ENCODE data around the gene EAF1. TPM values are rescaled to one million over a fixed set of nuclear protein-coding genes. Genes with fewer than 3 reads are reported as not detected.

Gene EAF1
- total and polyA plus RNA-seq, 2 donors (not counting 1 experiment from before 2014, with no cell fraction given) = 11.1 to 22.6 TPM

GRCh38 chr3:15440891-15441290 is 13.5 kb downstream of the EAF1 start:
- Histone ChIP-seq H3K4me1 (ENCODE audit: control insufficient read depth, extremely low read depth, insufficient read depth, low read length) (no peaks in the 10 kb centered on the region), H2AFZ (ENCODE audit: low read length) (no peak overlapping the region), H3K79me2 (ENCODE audit: control insufficient read depth, insufficient read depth, low read length) (no peaks in the 10 kb centered on the region), H3K36me3 (ENCODE audit: control insufficient read depth, insufficient read depth, low read length) (peaks cover 9% of the 10 kb centered on the region), H3K4me3 (replicated peaks in 1 of 4; ENCODE audit: control extremely low read depth in 1 of 4, insufficient read depth in 1 of 4, low read depth in 3 of 4, low read length in 4 of 4) (no peak overlapping the region), H3K9ac (ENCODE audit: insufficient read depth, low read length) (no peak overlapping the region), H4K20me1 (ENCODE audit: control insufficient read depth, extremely low read depth, insufficient read depth, low read length) (no peaks in the 10 kb centered on the region), H3K9me3 (ENCODE audit: control insufficient read depth, insufficient read depth, low read depth, low read length) (no peaks in the 10 kb centered on the region), H3K27me3 (ENCODE audit: control insufficient read depth, insufficient read depth, low read length) (no peaks in the 10 kb centered on the region), H3K27ac (ENCODE audit: insufficient read depth, low read length) (no peak overlapping the region), H3K4me2 (ENCODE audit: extremely low read depth, insufficient read depth, low read length) (no peak overlapping the region)
- TF ChIP-seq EZH2 (IDR thresholded peaks at IDR 0.05; ENCODE audit: low read length, missing control alignments) (no peak), CTCF (conservative IDR thresholded peaks at IDR 0.05 in 1 of 2, IDR thresholded peaks at IDR 0.05 in 1 of 2; ENCODE audit: low read depth in 1 of 2, low read length in 2 of 2) (no peak)
- peak in 1 of 2 donors; percentile 14 for DNase-seq (ENCODE audit: low read depth in 2 of 2)

GRCh38 chr3:15443826-15444524 is 16.6 kb downstream of the EAF1 start:
- DNase-seq (ENCODE audit: low read depth in 2 of 2) = peak; percentile 27 to 92
- Histone ChIP-seq H2AFZ (ENCODE audit: low read length) (no peak overlapping the region), H3K4me2 (ENCODE audit: extremely low read depth, insufficient read depth, low read length) (no peak overlapping the region), H3K27me3 (ENCODE audit: control insufficient read depth, insufficient read depth, low read length) (no peaks in the 10 kb centered on the region), H3K9ac (ENCODE audit: insufficient read depth, low read length) (no peak overlapping the region), H3K36me3 (ENCODE audit: control insufficient read depth, insufficient read depth, low read length) (peaks cover 7% of the 10 kb centered on the region), H3K4me3 (replicated peaks in 1 of 4; ENCODE audit: control extremely low read depth in 1 of 4, insufficient read depth in 1 of 4, low read depth in 3 of 4, low read length in 4 of 4) (no peak overlapping the region), H3K9me3 (ENCODE audit: control insufficient read depth, insufficient read depth, low read depth, low read length) (no peaks in the 10 kb centered on the region), H3K79me2 (ENCODE audit: control insufficient read depth, insufficient read depth, low read length) (no peaks in the 10 kb centered on the region), H3K4me1 (ENCODE audit: control insufficient read depth, extremely low read depth, insufficient read depth, low read length) (no peaks in the 10 kb centered on the region), H4K20me1 (ENCODE audit: control insufficient read depth, extremely low read depth, insufficient read depth, low read length) (no peaks in the 10 kb centered on the region), H3K27ac (ENCODE audit: insufficient read depth, low read length) (no peak overlapping the region)
- TF ChIP-seq EZH2 (IDR thresholded peaks at IDR 0.05; ENCODE audit: low read length, missing control alignments) (no peak), CTCF (conservative IDR thresholded peaks at IDR 0.05 in 1 of 2, IDR thresholded peaks at IDR 0.05 in 1 of 2; ENCODE audit: low read depth in 1 of 2, low read length in 2 of 2) (no peak)

- Histone ChIP-seq H3K4me2 (ENCODE audit: extremely low read depth, insufficient read depth, low read length) (no peak overlapping the region), H3K9ac (ENCODE audit: insufficient read depth, low read length) (no peak overlapping the region), H3K4me3 (replicated peaks in 1 of 4; ENCODE audit: control extremely low read depth in 1 of 4, insufficient read depth in 1 of 4, low read depth in 3 of 4, low read length in 4 of 4) (no peak overlapping the region), H3K79me2 (ENCODE audit: control insufficient read depth, insufficient read depth, low read length) (no peaks in the 10 kb centered on the region), H3K36me3 (ENCODE audit: control insufficient read depth, insufficient read depth, low read length) (no peaks in the 10 kb centered on the region), H4K20me1 (ENCODE audit: control insufficient read depth, extremely low read depth, insufficient read depth, low read length) (no peaks in the 10 kb centered on the region), H3K27me3 (ENCODE audit: control insufficient read depth, insufficient read depth, low read length) (no peaks in the 10 kb centered on the region), H3K4me1 (ENCODE audit: control insufficient read depth, extremely low read depth, insufficient read depth, low read length) (no peaks in the 10 kb centered on the region), H2AFZ (ENCODE audit: low read length) (no peak overlapping the region), H3K27ac (ENCODE audit: insufficient read depth, low read length) (no peak overlapping the region), H3K9me3 (ENCODE audit: control insufficient read depth, insufficient read depth, low read depth, low read length) (no peaks in the 10 kb centered on the region)
- no peak for TF ChIP-seq CTCF (conservative IDR thresholded peaks at IDR 0.05 in 1 of 2, IDR thresholded peaks at IDR 0.05 in 1 of 2; ENCODE audit: low read depth in 1 of 2, low read length in 2 of 2)
- no peak for TF ChIP-seq EZH2 (IDR thresholded peaks at IDR 0.05; ENCODE audit: low read length, missing control alignments)
- DNase-seq (ENCODE audit: low read depth in 2 of 2) = no peak
Measured at GRCh38 chr3:15449489-15450224, 22.3 kb downstream of the EAF1 start.
